Left cardiac atrium (tissue), 4 donors: ENCODE data around the gene RNF151. TPM values are rescaled to one million over a fixed set of nuclear protein-coding genes. Genes with fewer than 3 reads are reported as not detected.
"Not testable (repeated sequence)": the region's sequence is repeated elsewhere in the genome, so short reads cannot be mapped to it uniquely, and the experiment has no call there.

Experiments
- ATAC-seq, 2 donors: fragments of 200-7000 bp; cut with Tn5 transposase; one replicate each; pipeline ENCODE4 v1.9.1; 2020; ENCODE audit warnings: mild to moderate bottlenecking in 2 of 2, moderate library complexity in 2 of 2
- DNase-seq: peaks from one replicate; pipeline ENCODE4 v3.0.0-alpha.2; 2020
- intact Hi-C, 2 donors: fragments of 100-400 bp; cut with DNase I; formaldehyde crosslinking; loops; one replicate each; pipeline versions ENCODE4 v1.14.1 to v1.15.1; 2022 to 2023
- total RNA-seq, 2 donors: library from RNA; stranded (reverse); fragmentation: NEBNext Ultra II Directional; extraction: Animal tissue kit (Norgen Biotek cat#: 25700); gene quantifications; one replicate each; pipeline ENCODE4 v1.2.1, GENCODE V29; 2021
- donor health status: DM: no; HTN: yes; CAD: no.
- donor health status: DM: no; HTN: yes; CAD: no; lungs with severe emphysema.
- donor health status: DM: yes; HTN: yes; CAD: no.
- donor health status: Dilated cardiomyopathy.

RNF151 gene
- total RNA-seq, 2 donors from 2014 or later, result not detected

DNA sequence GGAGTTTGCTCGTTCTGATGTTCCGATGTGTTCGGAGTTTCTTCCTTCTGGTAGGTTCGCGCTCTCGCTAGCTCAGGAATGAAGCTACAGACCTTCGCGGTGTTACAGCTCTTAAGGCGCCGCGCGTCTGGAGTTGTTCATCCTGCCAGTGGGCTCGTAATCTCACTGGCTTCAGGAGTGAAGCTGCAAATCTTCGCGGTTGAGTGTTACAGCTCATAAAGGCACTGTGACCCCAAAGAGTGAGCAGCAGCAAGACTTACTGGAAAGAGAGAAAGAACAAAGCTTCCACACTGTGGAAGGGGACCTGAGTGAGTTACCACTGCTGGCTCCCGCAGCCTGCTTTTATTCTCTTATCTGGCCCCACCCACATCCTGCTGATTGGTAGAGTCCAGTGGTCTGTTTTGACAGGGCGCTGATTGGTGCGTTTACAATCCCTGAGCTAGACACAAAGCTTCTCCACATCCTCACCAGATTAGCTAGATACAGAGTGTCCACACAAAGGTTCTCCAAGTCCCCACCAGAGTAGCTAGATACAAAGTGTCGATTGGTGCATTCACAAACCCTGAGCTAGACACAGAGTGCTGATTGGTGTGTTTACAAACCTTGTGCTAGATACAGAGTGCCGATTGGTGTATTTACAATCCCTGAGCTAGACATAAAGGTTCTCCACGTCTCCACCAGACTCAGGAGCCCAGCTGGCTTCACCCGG, 9.1 kb upstream of the RNF151 start:
- intact Hi-C loops, ATAC-seq, DNase-seq: not testable (repeated sequence)

DNA sequence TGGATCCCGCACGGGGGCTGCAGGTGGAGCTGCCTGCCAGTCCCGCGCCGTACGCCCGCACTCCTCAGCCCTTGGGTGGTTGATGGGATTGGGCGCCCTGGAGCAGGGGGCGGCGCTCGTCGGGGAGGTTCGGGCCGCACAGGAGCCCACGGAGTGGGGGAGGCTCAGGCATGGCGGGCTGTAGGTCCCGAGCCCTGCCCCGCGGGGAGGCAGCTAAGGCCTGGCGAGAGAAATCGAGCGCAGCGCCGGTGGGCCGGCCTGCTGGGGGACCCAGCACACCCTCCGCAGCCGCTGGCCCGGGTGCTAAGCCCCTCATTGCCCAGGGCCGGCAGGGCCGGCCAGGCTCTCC, 8.5 kb upstream of the RNF151 start:
- DNase-seq, intact Hi-C loops, ATAC-seq: not testable (repeated sequence)

DNA sequence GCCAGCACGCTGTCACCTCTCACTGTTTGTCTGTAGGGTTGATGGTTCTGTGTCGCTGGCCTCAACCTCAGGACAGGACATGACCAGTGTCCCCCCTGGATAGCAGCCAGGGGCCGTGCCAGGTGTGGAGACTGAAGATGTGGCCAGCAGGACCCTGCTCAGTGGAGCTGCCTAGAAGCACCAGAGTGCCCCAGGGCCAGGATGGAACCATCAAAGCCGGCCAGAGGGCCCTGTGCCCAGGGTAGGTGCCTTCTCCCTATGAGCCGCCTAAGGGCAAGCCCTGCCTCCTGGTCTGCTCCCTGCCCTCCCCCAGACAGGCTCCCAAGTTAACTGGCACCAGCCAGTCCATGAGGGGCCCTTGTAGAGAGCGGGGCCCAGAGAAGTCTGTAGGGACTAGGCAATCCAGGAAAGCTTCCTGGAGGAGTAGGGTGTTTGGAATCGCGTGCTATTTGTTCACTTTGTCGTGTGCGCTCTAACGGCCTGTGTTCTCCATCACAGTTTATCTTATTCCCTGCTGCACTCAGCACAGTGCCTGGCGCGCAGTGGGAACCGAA, 7.9 kb upstream of the RNF151 start:
- ATAC-seq, result peak; percentile 0 to 5

DNA sequence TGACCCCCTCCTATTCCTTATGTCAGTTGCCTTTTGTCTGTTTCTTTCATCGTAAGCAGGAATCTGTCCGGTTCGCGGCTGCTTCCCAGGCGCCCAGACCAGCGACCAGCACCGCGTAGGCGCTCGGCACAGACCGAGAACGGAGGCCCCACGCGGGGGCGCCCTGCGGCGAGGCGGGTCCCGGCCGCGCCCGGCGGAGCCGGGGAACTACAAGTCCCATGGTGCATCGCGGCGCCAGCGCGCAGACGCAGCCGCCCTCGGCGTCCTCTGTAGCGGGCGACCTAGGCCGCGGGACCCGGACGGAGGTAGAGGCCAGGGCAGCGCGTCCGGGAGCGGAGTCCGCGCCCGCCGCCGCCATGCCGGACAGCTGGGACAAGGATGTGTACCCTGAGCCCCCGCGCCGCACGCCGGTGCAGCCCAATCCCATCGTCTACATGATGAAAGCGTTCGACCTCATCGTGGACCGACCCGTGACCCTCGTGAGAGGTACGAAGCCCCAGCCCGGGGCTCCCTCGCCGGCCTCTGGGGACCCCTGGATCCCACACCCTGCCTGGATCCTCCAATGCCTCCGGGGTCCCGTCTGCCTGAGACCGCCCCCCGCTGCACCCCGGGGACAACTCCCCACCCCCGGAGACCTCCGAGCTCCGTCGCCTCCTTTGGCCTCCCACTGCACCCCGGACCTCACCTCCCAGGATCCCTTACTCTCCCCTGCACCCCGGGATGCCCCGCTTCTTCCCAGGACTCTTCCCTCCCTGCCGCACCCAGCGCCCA, 7.2 kb upstream of the RNF151 start, which contains the start of gene NDUFB10:
TSS of gene NDUFB10 (plus strand) at position 270 of the 771 bp plus-strand sequence. CDS start at position 357, 87 bp downstream.
- intact Hi-C loops, result no loop called here
- ATAC-seq, result peak; percentile 89 to 93

More for the DNA sequence above, 7.9 kb upstream of the RNF151 start:
- no peak for DNase-seq
- intact Hi-C loops, result no loop called here

DNA sequence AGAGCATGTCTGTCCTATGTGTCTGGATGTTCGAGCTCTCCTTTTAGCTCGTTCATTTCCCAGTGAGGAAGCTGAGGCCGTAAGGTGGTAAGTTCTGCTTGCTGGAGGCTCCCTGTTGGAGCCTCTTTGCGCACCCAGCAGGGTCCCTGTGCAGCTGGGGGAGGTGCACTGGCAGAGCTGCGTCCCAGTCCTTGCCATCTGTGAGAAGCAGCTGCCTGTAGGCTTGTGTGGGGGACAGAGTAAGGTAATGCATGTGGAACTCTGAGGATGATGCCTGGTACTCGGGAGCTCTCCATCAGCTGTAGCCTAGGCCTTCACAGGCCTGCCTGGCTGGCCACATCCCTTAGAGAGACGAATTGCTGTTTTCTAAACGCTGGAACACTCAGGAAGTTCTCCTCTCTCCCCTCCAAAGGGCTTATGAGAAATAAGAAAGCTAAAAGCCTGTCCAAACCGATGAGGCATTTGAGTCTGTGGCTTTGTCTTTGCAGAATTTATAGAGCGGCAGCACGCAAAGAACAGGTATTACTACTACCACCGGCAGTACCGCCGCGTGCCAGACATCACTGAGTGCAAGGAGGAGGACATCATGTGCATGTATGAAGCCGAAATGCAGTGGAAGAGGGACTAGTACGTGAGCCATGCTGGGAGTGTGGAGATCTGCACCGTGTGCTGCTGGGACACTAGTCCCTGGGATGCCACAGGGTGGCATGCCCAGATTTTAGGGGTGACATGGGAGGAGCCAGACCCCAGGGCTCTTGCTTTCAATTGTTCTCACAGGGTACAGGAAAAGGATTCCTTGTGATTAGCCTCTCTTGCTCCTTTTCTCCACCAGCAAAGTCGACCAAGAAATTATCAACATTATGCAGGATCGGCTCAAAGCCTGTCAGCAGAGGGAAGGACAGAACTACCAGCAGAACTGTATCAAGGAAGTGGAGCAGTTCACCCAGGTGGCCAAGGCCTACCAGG, 5.7 kb upstream of the RNF151 start:
- no peak for DNase-seq
- intact Hi-C loops, result no loop called here
- ATAC-seq, result no peak

More for the DNA sequence above, 7.2 kb upstream of the RNF151 start, which contains the start of gene NDUFB10:
- DNase-seq, result peak; percentile 95

DNA sequence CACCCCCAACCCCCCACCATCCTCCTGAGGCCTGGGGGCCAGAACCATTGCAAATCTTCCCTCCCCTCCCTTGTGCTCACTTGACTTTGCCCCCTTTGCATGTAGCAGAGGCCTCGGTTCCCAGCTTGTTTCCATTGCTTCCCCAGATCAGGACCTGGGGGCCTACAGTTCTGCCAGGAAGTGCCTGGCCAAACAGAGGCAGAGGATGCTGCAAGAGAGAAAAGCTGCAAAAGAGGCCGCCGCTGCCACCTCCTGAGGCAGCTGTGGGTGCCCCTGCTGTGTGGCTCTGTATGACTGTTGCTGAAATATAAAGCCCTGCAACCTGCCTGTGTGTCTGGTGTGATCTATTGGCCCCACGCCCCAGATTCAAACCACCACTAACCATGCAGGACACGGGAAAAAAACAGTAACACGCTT, 5.0 kb upstream of the RNF151 start:
- intact Hi-C loops, result no loop called here
- no peak for DNase-seq
- ATAC-seq, result no peak

DNA sequence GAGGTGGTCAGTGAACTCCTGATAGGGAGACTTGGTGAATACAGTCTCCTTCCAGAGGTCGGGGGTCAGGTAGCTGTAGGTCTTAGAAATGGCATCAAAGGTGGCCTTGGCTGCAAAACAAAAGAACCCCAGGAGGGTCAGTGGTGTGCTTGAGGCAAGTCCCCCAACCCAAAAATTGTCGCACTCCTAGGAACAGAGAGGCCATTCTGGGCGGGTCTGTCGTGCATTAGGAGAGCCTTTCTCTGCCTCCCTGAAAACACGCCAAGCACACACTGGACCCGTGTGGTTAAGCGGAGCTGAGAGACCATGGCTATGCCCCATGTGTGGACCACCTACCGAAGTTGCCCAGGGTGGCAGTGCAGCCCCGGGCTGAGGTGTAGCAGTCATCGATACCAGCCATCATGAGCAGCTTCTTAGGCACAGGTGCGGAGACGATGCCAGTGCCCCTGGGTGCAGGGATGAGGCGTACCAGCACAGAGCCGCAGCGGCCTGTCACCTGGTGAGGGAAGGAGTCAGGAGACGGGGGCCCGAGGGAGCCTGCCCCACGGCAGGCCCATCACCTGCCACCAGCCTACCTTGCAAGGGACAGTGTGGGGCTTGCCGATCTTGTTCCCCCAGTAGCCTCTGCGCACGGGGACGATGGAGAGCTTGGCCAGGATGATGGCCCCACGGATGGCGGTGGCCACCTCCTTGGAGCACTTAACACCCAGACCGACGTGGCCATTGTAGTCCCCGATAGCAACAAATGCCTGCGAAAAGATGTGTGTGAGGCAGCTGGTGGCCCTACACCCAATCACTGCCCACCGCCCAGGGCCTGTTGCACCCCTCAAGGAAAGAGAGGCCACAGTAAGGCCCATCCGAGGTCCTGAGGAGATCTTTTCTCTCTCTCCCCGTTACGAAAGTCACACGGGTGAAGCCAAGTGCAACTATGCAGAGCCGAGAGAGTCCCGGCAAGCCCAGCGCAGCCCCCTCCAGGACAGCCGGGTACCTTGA, 4.2 kb upstream of the RNF151 start:
- ATAC-seq, intact Hi-C loops, DNase-seq: not testable (repeated sequence)

DNA sequence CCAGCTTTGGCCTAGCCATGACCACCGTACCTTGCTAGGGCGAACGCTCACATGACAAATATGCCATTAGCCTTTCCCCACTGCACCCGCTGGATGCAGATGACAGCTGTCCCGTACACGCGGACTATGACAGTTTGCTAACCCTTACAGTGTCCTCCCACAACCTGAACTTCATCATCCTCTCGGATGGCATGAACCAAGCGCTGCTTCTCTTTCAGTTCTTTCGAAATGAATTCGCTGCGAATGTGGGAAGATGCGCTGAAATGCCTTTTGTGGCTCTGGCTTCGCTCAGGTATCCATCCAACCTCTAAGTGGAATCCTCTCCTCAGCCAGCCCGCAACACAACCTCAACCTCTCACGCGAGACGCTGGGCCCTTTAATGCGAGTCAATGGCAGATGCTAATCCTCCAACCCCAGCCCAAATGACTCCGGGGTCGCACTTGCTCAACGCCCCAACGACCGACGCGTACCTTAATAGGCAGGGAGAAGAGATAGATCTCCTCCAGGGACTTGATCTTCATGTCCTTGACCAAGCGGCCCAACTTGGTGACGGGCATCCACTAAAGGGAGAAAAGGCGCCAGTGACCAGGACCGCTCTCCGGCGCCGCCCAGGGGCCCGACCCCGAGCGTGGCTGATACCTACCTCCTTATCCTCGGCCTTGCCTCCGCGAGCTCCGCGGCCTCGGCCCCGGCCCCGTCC, 2.7 kb upstream of the RNF151 start:
- DNase-seq, result peak; percentile 65
- intact Hi-C loops, result no loop called here
- peak; percentile 42 to 46 for ATAC-seq

DNA sequence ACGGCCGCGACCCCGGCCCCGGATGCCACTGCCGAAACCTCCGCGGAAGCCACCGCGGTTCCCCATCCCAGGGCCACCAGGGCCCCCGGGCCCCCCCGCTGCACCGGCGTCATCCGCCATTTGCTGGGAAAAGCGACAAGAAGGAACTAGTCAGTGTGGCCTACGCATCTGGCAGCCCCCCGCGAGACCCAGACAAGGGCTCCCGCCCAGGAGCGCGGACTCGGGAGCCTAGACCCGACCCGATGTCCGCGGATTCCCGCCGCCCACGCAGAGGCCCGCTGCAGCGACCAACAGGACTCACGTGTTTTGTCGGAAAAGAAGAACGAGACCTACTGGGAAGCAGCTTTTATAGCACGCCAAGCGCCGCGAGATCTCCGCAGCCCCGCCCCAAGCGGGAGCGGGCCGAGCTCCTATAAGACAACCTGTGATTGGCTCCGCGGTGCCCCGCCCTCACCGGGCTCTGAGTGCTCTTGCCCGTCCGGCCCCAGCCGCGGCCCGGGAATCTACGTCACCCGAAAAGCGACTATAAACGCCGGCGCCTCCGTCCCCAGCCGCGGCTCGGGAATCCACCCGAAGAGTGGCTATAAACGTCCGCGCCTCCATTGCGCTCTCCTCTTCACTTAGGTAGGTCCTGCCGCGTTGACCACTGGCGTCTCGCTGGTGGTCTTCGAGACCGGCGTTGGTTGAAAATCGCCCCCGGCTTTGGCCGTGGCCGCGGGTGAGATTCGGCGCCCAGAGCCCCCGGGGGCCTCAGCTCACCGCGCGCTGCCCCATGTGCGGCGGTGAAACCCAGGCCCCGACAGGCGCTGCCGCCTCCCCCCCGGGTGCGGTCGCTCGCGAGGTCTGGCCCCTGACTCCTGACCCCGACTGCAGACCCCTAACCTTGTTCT, 1.9 kb upstream of the RNF151 start, which contains the start of gene RPS2:
TSS of gene RPS2 (minus strand) at position 321 of the 890 bp plus-strand sequence. CDS start at position 120, 201 bp downstream.
- intact Hi-C loops, result no loop called here
- ATAC-seq, result peak; percentile 97
- peak; percentile 99 for DNase-seq

DNA sequence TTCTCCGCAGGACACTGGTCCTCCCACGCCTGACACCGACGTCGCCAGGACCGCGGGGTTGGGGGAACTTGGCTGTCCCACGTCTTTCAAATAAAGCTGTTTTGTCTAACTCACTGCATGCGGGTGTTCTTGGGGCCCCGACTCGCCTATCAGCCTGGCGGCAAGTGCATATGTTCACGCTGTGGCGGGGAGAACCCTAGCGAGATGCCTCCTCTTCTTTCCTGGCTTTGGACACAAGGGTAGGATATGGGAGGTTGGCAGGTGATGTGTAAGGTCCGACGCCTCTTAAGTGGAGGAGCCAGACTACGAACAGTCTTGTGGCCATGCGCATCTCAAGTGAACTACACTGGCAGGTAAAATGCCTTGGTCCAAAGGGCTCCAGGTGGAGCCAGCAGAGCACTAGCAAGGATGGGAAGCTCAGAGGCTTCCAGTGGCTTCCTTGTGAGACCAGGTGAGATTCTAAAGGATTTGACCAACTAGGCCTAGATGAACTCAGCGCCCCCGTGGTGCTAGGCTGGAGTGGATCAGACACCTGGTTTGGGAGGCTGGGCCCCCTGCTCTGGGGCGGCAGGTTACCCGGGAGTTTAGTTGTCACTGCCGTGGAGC, 1.2 kb upstream of the RNF151 start:
- intact Hi-C loops, result no loop called here
- ATAC-seq (peak in 1 of 2 donors; percentile 0), DNase-seq (no peak)

DNA sequence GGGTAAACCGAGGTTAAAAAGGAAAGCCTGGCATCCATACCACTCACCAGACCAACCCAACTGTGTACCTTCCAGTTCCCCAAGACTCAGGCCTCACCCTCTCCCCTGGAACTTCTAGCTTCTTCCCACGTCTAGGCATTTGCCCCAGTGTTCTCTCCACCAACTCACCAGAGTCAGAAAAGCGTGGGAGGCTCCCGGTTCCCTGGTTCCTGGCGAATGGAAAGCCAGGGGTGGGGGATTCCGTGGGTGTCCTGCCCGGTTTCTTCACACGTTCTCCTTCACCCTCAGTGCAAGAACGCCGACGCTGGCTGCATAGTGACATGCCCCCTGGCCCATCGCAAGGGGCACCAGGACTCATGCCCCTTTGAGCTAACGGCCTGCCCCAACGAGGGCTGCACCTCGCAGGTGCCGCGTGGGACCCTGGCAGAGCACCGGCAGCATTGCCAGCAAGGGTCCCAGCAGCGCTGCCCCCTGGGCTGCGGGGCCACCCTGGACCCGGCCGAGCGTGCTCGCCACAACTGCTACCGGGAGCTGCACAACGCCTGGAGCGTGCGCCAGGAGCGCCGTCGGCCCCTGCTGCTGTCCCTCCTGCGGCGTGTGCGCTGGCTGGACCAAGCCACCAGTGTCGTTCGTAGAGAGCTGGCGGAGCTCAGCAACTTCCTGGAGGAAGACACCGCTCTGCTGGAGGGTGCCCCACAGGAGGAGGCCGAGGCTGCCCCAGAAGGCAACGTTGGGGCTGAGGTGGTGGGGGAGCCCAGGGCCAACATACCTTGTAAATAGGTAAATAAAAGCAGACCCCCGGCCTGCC, 1.7 kb downstream of the RNF151 start:
- intact Hi-C loops, result no loop called here
- no peak for DNase-seq
- no peak for ATAC-seq

DNA sequence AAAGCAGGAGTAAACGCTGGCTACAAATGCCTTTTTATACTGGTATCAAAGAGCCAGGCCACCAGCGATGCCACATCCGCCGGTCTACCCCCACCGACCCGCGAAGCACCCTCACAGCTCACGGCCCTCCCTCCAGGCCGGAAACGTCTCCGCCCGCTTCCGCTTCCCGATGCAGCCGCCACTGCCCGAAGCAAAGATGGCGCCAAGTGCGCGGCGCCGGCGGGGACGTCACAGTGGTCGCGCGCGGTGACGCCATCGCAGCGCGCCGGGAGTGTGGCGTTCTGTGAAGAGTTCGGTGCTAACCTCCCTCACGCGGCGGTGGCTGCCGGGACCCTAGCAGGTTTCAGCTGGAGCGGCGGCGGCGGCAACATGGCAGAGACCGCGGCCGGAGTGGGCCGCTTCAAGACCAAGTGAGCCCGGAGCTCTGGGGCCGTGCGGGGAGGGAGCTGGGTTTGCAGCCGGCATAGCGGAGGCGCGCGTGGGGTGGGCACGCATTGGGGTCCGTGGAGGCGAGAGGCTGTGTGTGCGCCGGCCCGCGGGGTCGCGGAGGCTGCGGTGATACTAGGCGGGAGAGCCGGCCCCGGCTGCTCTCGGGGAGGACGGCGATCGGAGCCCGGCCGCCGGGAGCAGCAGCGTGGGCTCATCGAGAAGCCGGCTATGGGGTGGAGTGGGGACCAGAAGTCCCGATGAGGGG, 5.3 kb downstream of the RNF151 start, which contains the start of gene TBL3:
TSS of gene TBL3 (plus strand) at position 258 of the 694 bp plus-strand sequence. CDS start at position 370, 112 bp downstream.
- peak; percentile 96 to 97 for ATAC-seq
- DNase-seq, result peak; percentile 94
- intact Hi-C loops, result no loop called here

DNA sequence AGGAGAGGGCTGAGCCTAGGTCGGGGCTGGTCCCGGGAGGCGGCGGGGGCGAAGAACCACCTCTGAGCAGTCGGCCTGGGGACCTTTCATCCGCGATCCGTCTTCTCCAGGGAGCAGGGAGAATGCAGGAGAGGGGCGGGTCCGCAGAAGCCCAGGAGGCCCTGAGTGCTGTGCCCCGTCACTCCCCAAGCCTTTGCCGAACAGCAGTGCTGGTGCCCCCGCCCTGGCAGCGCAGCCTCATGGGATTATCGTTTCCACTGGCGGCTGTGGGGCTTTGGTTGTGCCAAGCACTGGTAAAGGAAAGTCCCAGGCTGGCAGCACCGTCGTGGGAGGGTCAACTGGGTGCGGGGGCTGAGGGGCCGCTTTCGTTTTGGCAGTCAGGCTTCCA, 5.8 kb downstream of the RNF151 start:
- peak; percentile 25 for DNase-seq
- ATAC-seq, result no peak
- intact Hi-C loops, result no loop called here
